GM12864 (cell line): Measurements from ENCODE around the gene HIGD2B.
"Not testable (repeated sequence)": the region's sequence is repeated elsewhere in the genome, so short reads cannot be mapped to it uniquely, and the experiment has no call there.

Source experiments
- DNase-seq: peaks from one replicate; pipeline ENCODE4 v3.0.0-alpha.2; 2011; ENCODE audit warnings: low read depth
- H3K4me3 ChIP-seq: 2 replicates; pipeline ENCODE4 v1.5.1; 2011; ENCODE audit warnings: mild to moderate bottlenecking, low read depth, low read length, control low read depth
- TF ChIP-seq, protein P1 (sequence below): IDR thresholded peaks from 2 replicates; pipeline ENCODE4 v1.5.1; 2011; ENCODE audit warnings: low read depth, mild to moderate bottlenecking, moderate library complexity, low read length, control low read depth, inconsistent platforms; ENCODE audit errors: missing control alignments

Gene HIGD2B

DNA sequence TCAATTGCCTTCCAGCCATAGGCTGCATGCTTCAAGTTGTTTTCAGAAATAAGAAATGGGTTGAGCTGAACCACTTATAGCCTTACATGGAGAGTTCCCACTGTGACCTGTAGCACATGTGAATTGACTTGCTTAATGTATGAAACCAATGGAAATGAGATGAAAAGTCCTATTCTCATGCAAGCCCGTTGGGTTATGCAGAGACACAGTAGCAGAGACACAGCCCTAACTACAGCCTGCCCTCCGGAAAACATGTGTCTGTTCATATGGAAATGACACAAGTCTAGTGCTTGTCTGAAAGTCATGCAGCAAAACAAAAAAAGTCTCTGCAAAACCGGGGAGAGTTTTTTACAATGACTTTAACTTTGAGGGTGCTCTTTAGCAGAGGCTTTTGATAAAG lies 14.5 kb downstream of the HIGD2B start:
- TF ChIP-seq, protein P1, sequence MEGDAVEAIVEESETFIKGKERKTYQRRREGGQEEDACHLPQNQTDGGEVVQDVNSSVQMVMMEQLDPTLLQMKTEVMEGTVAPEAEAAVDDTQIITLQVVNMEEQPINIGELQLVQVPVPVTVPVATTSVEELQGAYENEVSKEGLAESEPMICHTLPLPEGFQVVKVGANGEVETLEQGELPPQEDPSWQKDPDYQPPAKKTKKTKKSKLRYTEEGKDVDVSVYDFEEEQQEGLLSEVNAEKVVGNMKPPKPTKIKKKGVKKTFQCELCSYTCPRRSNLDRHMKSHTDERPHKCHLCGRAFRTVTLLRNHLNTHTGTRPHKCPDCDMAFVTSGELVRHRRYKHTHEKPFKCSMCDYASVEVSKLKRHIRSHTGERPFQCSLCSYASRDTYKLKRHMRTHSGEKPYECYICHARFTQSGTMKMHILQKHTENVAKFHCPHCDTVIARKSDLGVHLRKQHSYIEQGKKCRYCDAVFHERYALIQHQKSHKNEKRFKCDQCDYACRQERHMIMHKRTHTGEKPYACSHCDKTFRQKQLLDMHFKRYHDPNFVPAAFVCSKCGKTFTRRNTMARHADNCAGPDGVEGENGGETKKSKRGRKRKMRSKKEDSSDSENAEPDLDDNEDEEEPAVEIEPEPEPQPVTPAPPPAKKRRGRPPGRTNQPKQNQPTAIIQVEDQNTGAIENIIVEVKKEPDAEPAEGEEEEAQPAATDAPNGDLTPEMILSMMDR: no peak
- no peak overlapping the region for H3K4me3 ChIP-seq
- DNase-seq: no peak

- H3K4me3 ChIP-seq, DNase-seq: not testable (repeated sequence)
- TF ChIP-seq, protein P1: peak; percentile 74
Observed at GRCh38 chr15:72670656-72671352, 15.2 kb downstream of the HIGD2B start.

DNA sequence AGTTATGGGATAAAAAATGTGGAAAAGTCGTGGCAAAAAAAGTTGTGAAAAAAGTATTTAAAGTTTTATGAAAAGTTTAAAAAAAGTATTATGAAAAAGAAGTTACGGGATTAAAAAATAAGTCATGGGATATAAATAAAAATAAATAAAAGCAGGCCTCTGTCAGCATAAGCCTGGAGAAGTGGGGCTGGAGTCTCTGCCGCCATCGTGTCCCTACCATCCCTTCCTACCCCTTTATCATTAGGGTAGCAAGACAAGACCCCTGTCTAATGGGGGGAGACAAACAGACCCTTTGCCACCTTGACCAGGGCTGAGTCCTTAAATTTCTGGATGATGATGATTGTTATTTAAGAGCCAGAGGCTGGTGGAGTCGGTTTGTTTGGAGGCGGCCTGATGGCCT lies 16.2 kb downstream of the HIGD2B start:
- not testable (repeated sequence) for H3K4me3 ChIP-seq, DNase-seq

- not testable (repeated sequence) for DNase-seq
Observed at GRCh38 chr15:72665706-72666105, 20.3 kb downstream of the HIGD2B start.

GRCh38 chr15:72663931-72664330 lies 22.1 kb downstream of the HIGD2B start:
- DNase-seq, H3K4me3 ChIP-seq: not testable (repeated sequence)

More at GRCh38 chr15:72665706-72666105, 20.3 kb downstream of the HIGD2B start:
- not testable (repeated sequence) for H3K4me3 ChIP-seq

GRCh38 chr15:72661081-72661480 lies 24.9 kb downstream of the HIGD2B start:
- not testable (repeated sequence) for DNase-seq, H3K4me3 ChIP-seq

GRCh38 chr15:72656014-72656413 lies 30.0 kb downstream of the HIGD2B start:
- DNase-seq, H3K4me3 ChIP-seq: not testable (repeated sequence)

DNA sequence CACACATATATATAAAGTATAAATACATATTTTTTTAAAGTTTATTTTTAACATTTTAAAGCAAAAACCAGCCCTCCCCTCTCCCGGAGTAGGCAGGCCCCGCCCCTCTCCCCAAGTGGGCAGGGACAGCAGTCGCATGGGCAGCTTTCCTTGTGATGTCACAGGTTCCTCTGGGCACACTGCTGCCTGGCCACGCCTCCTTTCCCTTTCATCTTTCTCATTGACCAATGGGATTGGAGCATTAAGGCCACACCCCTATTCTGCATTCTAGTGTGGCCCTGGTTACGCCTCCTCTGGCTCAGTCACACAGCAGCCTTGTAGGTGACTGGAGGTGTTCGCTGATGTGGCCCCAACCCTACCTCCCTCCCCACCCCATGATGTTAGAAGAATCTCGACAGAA lies 31.6 kb downstream of the HIGD2B start, which contains the start of gene GOLGA6B:
GOLGA6B (plus strand) TSS at position 301 of the 400 bp plus-strand sequence; CDS start at position 342, 41 bp downstream.
- not testable (repeated sequence) for H3K4me3 ChIP-seq

GRCh38 chr15:72648631-72649253 lies 37.2 kb downstream of the HIGD2B start:
- not testable (repeated sequence) for DNase-seq

More for the DNA sequence above, 31.6 kb downstream of the HIGD2B start, which contains the start of gene GOLGA6B:
- DNase-seq: not testable (repeated sequence)

GRCh38 chr15:72642271-72642670 lies 43.7 kb downstream of the HIGD2B start:
- not testable (repeated sequence) for H3K4me3 ChIP-seq, DNase-seq

More at GRCh38 chr15:72648631-72649253, 37.2 kb downstream of the HIGD2B start:
- not testable (repeated sequence) for H3K4me3 ChIP-seq

DNA sequence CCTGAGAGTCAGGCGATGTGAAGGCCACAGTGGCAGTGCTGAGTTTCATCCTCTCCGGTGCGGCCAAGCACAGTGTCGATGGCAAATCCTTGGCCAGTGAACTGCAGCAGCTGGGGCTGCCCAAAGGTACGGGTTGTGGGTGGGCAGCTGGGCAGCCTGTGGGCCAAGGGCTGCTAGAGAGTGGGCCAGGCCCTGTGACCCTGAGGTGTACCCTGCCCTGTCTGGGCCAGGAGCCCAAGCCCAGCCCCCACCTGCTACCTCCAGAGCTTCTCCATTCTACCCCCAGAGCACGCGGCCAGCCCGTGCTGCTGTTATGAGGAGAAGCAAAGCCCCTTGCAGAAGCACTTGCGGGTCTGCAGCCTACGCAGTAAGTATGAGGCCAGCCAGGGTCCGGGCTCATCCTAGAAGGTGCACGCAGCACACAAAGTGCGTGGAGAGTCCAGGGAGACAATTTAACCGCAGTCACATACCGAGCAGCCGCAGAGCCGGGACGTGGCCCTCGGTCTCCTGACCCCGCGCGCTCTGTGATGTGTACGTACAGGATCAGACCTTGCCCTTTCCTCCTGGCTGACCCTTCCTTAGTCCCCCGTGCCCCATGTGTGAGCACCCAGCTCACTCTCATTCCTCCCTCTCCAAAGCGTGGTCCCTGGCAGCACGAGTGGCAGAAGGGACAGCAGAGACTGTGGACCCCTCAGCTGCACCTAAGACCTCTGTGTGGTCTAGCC lies 46.1 kb downstream of the HIGD2B start:
- DNase-seq, H3K4me3 ChIP-seq: not testable (repeated sequence)

- DNase-seq: peak; percentile 5
- H3K4me3 ChIP-seq: peak overlapping the region; percentile 41
Observed at GRCh38 chr15:72636519-72637282, 49.3 kb downstream of the HIGD2B start.

DNA sequence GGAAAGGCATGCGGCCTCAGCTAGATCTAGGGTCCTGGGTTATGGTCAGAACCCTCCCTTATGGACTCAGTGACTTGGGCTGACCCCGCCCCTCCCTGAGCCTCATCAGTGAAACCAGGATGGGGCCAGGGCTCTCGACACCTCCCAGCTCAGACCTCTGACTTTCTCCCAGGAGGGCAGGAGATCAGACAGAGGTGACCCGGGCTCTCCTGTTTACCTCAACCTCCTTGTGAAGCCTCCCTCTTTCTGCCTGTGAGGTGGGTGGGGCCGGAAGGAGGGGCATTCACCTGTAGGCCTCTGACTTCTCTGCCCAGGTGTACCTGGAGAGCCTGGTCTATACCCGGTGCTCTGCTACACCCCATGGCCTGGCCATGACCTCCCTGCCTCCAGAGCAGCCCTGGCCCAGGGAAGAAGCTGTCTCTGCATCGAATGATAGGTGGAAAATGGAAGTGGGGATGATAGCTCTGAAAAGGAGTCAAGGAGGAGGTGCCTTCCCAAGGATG lies 56.9 kb downstream of the HIGD2B start:
- H3K4me3 ChIP-seq: not testable (repeated sequence)

More for the DNA sequence above, 56.9 kb downstream of the HIGD2B start:
- DNase-seq: not testable (repeated sequence)
